Measurements from ENCODE around the gene ARRB2. TPM values are rescaled to one million over a fixed set of nuclear protein-coding genes. Genes with fewer than 3 reads are reported as not detected.
A peak's percentile ranks its signal among the peaks of the same experiment; 100 is the strongest.

The ARRB2 gene
- total and polyA plus RNA-seq, 2 of the 4 experiments (the other 2 are of a cell fraction), result 3.9 to 10.6 TPM

- dilution Hi-C loops (cut with HindIII; ENCODE audit: low sequenced_read_pairs, unreplicated experiment), result no loop called here
- TF ChIP-seq RAD21 (IDR thresholded peaks at IDR 0.05; ENCODE audit: low read length) (no peak), CTCF (conservative IDR thresholded peaks at IDR 0.05; ENCODE audit: low read depth, low read length) (0 out of 2 replicates have a peak, but pooled peaks have one; percentile 2), BHLHE40 (IDR thresholded peaks at IDR 0.05; ENCODE audit: low read depth, low read length) (no peak)
- Histone ChIP-seq H3K18ac (ENCODE audit: low read depth, low read length) (no peak overlapping the region), H2AK9ac (replicated peaks; ENCODE audit: low read depth, low read length, poor library complexity) (no peak overlapping the region), H2BK15ac (ENCODE audit: low read depth, low read length) (no peak overlapping the region), H2BK20ac (ENCODE audit: low read depth, low read length) (no peak overlapping the region), H4K8ac (ENCODE audit: low read depth in 2 of 2, low read length in 2 of 2) (no peak overlapping the region), H3K36me3 (ENCODE audit: control insufficient read depth, insufficient read depth, low read length) (no peaks in the 10 kb centered on the region; the same call in 1 of the 2 replicates), H4K20me1 (ENCODE audit: insufficient read depth, low read length) (no peaks in the 10 kb centered on the region), H3K14ac (replicated peaks; ENCODE audit: low read depth, low read length) (no peak overlapping the region), H2AK5ac (ENCODE audit: low read depth, low read length) (no peak overlapping the region), H2BK5ac (ENCODE audit: low read depth, low read length, poor library complexity, severe bottlenecking) (no peak overlapping the region), H3K27ac (ENCODE audit: insufficient read depth, low read length) (no peak overlapping the region), H2BK120ac (ENCODE audit: low read depth, low read length) (no peak overlapping the region), H4K5ac (ENCODE audit: low read depth, low read length) (no peak overlapping the region), H3K4ac (ENCODE audit: low read depth, low read length) (no peak overlapping the region), H3K4me1 (ENCODE audit: control insufficient read depth, insufficient read depth, low read length) (no peaks in the 10 kb centered on the region), H3K9me1 (ENCODE audit: insufficient read depth, low read length) (no peaks in the 10 kb centered on the region), H3K4me3 (ENCODE audit: insufficient read depth, low read depth, low read length) (no peak overlapping the region), H3K27me3 (ENCODE audit: control insufficient read depth, insufficient read depth, low read length) (peaks cover 4% of the 10 kb centered on the region), H4K91ac (ENCODE audit: insufficient read depth, low read depth, low read length) (no peak overlapping the region), H3K23ac (ENCODE audit: low read depth, low read length) (no peak overlapping the region), H3K56ac (ENCODE audit: extremely low read depth, insufficient read depth, low read length) (no peak overlapping the region), H3K4me2 (ENCODE audit: low read depth, low read length) (no peak overlapping the region), H2AFZ (replicated peaks; ENCODE audit: low read length, poor library complexity) (no peak overlapping the region), H3K79me1 (ENCODE audit: low read depth in 1 of 2, low read length in 2 of 2) (peaks cover 0 to 8% of the 10 kb centered on the region in 2 experiments; a peak in 1 of 4 replicates), H3K9ac (ENCODE audit: low read depth, low read length) (no peak overlapping the region), H3K9me3 (ENCODE audit: control insufficient read depth, insufficient read depth, low read length) (no peaks in the 10 kb centered on the region)
- ChIA-PET CTCF (no interaction called here), POLR2A (ENCODE audit: unreplicated experiment) (no interaction called here)
- intact Hi-C loops (cut with micrococcal nuclease), result no loop called here
- no peak for DNase-seq
- in situ Hi-C loops (cut with MboI; ENCODE audit: low sequenced_read_pairs), result no loop called here
- WGBS, 2 experiments (ENCODE audit: extremely low coverage in 2 of 2, insufficient read length in 1 of 2), result 93% methylated on average over 3 of the region's 6 CpGs; no CpG with 5 or more reads in 1 of the 2 experiments
- ATAC-seq (ENCODE audit: low read depth), result no peak
- BruUV-seq (replicated peaks), result no TSS peak
These were observed 22.7 kb downstream of the ARRB2 start for GRCh38 chr17:4733073-4733531.
